ENCODE results near the gene NCL.

NCL gene, protein sequence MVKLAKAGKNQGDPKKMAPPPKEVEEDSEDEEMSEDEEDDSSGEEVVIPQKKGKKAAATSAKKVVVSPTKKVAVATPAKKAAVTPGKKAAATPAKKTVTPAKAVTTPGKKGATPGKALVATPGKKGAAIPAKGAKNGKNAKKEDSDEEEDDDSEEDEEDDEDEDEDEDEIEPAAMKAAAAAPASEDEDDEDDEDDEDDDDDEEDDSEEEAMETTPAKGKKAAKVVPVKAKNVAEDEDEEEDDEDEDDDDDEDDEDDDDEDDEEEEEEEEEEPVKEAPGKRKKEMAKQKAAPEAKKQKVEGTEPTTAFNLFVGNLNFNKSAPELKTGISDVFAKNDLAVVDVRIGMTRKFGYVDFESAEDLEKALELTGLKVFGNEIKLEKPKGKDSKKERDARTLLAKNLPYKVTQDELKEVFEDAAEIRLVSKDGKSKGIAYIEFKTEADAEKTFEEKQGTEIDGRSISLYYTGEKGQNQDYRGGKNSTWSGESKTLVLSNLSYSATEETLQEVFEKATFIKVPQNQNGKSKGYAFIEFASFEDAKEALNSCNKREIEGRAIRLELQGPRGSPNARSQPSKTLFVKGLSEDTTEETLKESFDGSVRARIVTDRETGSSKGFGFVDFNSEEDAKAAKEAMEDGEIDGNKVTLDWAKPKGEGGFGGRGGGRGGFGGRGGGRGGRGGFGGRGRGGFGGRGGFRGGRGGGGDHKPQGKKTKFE

DNA sequence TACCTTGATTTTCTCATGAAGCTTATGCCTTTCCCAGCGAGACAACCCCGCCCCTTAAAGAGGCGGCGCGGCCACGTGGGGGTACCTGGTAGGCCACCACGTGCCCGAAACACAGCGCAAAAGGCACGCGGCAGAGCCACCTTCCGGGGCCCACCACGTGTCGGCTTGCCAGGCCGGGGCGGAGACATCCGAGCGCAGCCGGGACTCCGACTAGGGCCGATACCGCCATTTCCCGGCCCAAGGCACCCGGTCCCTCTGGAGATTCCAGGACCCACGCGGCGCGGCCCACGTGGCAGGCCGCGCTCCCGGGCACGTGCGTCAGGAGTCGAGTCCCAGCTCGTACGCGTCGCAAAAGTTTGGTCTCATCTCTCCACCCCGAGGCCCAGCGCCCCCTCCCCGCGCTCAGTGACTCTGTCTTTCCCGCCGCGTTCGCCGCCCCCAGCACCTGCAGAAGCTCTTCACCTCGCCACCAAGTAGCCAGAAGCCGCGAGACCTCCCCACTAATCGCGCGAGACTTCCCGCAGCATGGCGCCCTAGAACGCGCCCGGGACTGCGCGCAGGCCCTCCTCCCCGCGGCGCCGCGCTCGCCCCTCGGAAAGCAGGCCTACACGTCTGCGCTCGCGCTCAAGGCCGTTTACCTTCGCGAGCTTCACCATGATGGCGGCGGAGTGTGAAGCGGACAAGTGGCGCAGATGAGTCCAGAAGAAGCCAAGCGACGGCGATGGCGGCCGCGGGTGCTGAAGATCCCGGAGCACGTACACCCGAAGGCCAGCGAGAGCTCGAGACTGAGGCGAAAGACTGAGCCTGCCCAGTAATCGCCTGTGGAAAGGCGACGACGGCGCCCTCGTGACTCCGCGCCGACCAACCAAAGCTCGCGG lies at the start of gene NCL:
NCL (minus strand) TSS at position 787 of the 878 bp plus-strand sequence; CDS start at position 656, 131 bp downstream.
- DNase-seq (ENCODE audit: low spot score): no peak

DNA sequence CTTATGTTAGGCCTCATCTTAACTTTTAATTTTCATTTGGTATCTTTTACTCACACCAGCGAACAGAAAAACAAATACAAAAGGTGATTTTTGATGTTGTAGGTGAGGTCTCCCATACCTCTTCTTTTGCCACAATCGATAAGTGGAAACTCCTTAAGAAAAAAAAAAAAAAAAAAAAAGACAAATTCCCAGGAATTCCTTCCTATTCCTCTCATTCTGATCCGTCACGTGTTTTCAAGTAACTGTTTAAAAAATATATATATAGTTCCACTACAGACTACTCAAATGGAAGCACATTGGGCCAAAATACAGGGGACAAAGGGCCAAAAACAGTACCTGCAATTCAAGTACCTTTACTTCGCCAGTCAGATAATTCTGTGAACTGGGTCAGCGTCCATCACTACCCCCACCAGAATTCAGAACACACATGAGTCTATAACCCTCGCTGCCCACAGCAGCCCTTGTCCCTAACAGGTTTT lies 49.5 kb upstream of the NCL start:
- DNase-seq (ENCODE audit: low spot score): no peak

DNA sequence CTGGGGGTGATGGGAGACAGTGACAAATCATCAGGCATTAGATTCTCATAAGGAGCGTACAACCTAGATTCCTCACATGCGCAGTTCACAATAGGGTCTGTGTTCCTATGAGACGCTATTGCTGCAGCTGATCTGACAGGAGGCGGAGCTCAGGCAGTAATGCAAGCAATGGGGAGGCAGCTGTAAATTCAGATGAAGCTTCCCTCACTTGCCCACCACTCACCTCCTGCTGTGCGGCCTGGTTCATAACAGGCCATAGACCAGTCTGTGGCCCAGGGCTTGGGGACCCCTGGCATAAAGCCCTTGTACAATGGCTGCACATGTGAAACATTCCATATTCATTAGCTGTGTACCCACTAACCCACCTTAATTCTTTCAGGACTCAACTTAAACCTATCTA lies 47.9 kb upstream of the NCL start:
- DNase-seq (ENCODE audit: low spot score): no peak

DNA sequence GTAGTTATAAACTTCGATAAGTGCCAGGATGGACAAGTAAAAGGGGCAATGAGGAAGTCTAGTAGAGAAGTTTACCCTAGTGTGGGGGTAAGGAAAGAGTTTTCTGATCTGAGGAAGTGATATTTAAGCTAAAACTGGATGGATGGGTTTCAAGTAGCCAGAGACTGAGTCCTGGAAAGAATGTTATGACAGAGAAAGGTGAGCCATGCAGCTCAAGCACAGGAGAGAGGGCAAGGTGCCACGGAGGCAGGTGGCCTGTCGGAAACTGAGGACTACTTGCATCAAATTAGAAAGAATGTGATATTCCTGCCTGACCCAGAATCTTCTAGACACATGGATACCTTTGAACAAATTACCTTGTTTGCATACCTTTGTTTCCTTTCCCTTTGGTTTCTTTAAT lies 39.5 kb upstream of the NCL start:
- DNase-seq (ENCODE audit: low spot score): no peak

DNA sequence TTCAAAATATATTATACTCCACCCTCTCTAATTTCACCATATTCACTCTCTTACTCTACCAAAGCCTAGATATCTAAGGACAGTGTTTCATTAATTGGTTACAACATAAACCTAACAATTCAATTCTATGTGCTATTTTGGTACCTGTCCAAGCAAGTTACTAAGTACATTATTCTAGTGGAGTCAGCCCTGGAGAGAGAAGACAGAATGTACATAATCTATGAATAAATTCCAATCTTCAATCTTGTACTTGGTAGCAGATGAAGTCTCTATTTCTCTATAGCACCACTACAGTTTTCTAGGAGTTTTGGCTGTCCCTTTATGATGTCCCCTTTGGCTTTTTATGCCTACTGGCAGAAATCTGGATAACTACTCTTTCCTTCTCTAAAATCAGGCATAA lies 38.3 kb upstream of the NCL start:
- no peak for DNase-seq (ENCODE audit: low spot score)

DNA sequence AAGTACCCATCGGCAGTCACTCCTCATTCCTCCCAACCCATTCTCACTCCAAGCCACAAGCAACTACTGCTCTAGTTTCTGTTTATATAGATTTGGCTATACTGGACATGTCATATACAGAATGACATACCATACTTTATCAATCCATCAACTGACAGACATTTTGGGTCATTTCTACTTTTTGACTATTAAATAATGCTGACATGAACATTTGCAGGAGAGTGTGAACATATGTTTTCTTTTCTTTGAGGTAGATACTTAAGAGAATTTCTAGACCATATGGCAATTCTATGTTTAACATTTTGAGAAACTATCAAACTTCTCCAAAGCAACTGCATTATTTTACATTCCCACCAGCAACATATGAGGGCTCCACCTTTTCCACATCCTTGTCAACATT lies 33.4 kb upstream of the NCL start:
- no peak for DNase-seq (ENCODE audit: low spot score)

DNA sequence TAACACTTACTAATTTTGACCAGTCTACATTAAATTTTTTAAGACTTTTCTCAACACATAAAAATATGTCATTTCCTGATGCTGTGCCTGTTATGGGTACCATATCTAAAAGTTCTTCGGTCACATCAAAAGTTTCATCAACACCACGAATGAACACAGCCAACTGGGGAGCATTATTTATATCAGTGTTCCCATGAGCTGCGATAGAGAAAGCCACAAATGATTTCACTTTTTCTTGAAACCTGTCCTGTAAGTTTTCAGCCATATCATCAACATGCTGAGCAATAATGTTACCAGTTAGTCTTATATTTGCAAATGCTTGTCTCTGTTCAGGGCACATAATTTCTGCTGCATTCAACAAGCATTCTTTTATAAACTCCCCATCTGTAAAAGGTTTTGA lies 30.4 kb upstream of the NCL start:
- no peak for DNase-seq (ENCODE audit: low spot score)

DNA sequence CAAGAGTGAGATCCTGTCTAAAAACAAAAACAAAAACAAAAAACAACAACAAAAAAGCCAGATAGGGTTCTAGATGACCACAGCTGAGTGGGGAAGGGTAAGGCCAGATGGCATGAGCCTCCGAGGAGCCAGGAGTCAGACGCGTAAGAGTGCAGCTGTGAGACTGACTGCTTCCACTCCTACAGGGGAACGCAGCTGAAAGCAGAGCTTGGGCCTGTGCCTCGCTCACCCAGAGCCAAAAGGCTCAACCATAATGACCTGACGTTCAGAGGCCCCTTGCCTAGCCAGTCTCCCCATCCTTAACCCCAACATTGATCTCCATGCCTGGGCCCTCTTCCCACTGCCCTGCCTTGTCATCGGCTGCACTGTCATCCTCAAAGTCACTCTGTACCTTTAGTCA lies 26.5 kb upstream of the NCL start:
- DNase-seq (ENCODE audit: low spot score): no peak

DNA sequence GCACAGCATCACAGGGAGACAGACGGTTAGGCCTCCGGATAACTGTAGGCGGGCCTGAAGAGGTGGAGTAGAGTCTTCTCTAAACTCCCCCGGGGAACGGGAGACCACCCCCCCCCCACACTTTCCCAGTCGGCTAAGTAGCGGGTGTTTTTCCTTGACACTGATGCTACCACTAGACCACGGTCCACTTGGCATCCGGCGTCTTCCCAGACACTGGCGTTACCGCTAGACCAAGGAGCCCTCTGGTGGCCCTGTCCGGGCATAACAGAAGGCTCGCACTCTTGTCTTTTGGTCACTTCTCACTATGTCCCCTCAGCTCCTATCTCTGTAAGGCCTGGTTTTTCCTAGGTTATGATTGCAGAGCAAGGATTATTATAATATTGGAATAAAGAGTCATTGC lies 25.7 kb upstream of the NCL start:
- no peak for DNase-seq (ENCODE audit: low spot score)

DNA sequence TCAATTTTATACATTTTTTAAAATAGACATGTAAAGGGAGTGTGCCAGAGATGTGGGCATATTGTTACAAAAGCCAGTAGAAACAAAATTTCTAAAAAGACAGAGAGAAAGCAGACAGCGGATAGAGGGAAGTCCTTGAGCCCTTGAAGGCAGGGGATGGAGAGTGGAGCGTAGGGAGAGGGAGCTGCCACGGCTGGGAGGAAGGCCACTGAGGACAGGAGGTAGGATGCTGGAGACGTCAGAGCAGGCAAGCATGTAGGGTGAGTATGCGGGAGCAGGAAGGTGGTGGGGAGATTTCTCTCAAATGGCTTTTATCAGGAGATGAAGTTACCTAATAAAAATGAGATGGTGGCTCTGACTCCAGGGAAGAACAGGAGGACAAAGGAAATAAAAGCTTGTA lies 24.0 kb upstream of the NCL start:
- DNase-seq (ENCODE audit: low spot score): no peak

DNA sequence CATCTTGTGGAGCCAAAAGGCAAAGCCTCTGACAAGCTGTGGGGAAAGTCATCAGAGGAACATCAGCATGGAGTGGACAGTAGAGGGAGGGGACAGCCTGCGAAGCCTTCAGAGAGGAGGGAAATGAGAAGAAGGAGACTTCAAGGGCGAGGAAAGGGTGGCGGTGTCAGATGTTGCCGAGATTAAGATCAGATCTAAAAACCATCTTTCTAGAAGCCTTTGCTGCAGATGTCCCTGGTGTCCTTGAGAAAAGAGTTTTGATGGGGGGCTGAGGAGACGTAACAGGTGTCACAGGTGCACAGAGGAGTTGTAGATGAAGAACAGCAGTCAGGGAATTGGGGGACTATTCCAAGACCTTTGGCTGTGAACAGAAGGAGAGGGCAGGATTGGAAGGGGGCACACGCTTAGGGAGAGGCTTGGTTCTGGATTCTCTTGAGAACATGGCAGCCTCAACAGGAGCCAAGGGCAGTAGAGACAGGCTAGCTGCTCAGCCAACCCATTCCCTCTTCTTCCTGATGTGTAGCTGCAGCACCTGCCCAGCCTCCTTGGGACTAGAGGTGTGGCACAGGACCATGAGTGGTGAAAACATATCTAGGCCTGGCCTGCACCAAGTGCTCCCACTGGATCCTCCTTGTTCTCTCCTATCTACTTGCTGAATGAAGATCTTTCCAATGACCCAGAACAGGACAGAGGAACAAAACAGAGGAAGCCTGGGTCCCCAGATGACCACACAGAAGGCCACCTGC lies 22.7 kb upstream of the NCL start:
- no peak for DNase-seq (ENCODE audit: low spot score)

DNA sequence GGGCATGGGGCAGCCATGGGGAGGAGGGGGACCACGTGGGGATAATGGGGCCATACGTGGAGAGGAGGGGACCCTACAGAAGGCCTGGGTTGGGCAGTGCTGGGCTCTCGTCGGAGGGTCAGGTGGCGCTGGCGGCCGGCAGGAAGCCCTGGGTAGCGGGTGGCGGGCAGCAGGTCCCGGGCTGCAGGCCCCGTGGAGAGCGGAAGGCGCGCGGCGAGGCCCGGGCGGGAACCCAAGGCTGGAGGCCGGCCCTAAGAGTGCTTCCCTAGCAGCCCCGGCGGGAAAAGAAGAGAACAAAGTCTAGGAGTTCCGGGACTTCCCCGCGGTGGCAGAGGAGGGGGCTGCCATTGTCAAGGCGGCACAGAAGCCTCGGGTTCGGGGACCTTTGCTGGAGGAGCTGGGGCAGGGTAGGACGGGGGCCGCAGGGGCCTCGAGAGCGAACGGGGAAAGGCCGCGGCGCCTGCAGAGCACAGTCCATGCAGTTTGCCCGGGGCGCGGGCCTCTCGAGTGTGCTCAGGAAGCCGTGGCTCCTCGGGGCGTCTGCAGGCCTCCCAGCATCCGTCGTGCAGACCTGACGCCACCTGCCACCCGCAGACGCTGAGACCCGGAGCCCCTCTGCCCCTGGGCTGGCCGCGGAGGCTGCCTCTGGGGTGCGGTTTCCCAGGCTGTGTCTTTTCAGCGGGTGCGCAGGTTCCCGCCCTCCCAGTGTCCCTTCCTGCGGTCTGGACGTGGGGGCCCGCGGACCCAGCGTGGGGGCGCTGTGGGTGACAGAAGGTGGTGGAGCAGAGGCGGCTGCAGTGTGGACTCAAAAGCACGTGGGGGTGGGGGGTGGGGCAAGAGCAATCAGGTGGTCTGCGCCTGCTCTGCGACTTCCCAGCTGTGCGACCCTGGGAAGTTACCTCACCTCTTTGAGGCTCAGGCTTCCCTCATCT lies 19.4 kb upstream of the NCL start:
- peak; percentile 19 for DNase-seq (ENCODE audit: low spot score)

DNA sequence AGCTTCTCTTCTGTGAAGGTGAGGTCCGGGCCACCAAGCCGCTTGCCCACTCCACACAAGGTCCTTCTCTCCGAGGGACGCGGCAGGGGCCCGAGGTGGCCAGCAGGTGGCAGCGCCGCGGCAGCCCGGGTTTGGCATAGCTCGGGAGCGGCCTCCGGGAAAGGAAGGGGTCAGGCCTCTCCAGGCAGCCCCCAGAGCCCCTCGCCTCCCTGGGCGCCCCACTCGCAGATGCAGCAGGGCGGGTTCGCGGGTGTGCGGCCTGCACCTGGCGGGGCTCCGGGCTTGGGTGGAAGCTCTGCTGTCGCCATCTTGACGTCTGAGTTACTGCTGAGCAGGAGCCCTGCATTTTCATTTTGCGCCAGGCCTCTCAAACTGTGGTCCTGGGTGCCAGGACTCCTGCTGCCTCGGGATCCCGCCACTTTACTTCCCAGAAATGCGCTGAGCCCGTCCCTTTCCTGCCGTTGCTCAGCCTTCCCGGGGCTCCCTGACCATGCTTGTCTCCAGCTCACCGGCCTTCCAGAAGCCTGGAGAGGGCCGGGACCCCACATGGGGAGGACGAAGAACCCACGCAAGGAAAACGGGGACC lies 18.6 kb upstream of the NCL start:
- DNase-seq (ENCODE audit: low spot score): peak; percentile 64

DNA sequence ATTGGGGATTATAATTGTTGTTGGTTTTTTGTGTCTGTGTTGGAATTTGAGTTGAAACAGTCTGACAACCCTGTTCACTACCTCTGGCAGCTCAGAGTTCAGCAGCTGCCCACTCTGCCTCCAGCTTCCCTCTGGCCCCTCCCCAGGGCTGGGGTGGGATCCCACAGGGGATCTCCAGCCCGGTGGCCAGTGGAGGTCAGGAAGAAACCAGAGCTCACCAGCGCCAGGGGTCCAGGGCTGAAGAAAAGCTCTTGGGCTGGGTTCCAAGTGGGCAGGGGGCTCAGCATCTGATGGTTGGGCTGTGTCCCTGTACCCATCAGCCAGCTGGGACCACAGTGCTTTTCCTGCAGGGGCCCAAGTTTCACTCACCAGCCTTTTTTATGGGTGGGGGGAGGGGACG lies 16.5 kb upstream of the NCL start:
- no peak for DNase-seq (ENCODE audit: low spot score)

DNA sequence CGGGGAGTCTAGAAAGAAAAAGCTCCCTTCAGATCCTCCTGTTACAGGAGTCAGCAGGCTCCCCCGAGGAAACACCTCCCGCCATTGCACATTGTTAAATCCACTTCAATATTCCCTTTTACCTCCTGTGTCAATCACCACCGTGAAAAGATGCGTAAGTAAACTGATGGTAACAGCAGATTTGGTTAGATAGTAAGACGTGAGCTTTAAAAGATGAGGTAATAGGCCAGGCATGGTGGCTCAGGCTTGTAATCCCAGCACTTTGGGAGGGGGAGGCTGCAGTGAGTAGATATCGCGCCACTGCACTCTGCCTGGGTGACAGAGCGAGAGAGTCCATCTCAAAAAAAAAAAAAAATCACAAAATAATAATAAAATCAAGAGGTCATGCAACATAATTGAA lies 15.2 kb upstream of the NCL start:
- no peak for DNase-seq (ENCODE audit: low spot score)

DNA sequence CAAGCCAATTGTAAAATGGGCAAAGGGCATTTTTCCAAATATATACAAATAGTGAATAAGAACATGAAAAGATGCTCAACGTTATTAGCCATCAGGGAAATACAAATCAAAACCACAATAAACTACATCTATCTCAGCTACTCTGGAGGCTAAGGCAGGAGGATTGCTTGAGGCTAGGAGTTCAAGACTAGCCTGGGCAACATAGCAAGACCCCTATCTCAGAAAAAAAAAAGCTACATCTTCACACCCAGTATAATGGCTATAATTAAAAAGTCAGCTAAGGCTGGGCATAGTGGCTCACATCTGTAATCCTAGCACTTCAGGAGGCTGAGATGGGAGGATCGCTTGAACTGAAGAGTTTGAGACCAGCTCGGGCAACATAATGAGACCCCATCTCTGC lies 12.6 kb upstream of the NCL start:
- DNase-seq (ENCODE audit: low spot score): no peak

DNA sequence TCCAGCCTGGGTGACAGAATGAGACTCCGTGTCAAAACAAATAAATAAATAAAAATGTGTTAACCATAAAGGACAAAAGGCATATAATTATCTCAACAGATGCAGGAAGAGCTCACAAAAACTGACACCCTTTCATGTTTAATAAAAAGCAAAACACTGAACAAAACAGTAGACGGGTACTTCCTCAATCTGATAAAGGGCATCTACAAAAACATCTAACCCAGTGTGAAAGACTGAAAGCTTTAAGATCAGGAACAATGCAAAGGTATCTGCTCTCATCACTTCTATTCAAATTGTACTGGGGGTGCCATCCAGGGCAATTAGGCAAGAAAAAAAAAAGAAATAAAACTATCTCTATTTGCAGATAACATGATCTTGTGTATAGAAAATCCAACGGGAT lies 11.7 kb upstream of the NCL start:
- no peak for DNase-seq (ENCODE audit: low spot score)

DNA sequence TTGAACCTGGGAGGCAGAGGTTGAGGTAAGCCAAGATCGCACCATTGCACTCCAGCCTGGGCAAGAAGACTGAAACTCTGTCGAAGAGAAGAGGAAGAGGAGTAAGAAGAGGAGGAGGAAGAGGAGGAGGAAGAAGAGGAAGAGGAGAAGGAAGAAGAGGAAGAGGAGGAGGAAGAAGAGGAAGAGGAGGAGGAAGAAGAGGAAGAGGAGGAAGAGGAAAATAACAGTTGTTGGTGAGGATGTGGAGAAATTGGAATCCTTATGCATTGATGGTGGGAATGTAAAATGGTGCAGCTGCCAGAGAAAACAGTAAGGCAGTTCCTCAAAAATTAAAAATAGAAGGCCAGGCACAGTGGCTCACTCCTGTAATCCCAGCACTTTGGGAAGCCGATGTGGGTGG lies 8.5 kb upstream of the NCL start:
- no peak for DNase-seq (ENCODE audit: low spot score)

DNA sequence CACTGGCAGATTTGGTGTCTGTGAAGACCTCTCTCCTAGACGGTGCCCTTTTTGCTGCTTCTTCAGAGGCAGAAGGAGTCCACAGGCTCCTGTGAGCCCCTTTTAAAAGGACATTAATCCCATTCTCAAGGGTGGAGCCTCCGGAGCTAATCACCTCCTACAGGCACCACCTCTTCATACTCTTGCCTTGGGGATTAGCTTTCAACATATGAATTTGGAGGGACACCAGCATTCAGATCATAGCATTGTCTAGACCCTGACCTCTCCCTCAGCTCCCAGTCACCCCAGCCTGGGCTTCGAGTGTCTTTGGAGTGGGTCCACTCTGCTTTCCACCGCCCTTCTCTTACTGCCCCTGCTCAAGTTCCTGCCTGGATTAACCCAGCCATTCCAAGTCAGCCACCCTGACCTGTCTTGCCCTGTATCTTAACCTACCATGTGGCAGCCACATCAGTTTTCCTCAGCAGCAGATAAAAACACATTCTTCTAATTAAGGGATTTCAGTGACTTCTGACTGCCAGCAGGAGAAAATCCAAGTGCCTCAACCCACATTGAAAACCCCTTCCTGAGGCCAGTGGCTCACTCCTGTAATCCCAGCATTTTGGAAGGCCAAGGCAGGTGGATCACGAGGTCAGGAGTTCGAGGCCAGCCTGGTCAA lies 6.1 kb upstream of the NCL start:
- DNase-seq (ENCODE audit: low spot score): no peak

DNA sequence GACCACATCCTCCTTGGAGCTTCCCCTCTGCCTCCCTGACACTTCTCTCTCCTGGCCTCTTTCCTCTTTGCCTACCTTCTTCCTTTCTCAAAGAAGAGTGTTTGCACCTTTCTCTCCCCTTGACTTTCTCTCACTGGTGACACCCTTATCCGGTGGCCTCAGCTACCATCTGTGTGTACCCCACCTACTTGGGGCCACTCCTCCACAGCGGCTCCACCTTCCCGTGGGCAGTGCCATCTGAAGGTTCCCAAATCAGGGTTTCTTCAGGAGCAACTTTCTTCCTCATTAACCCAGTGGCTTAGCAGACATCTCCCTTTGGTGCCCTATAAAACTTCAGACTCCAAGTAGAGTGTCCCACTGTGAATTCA lies 5.3 kb upstream of the NCL start:
- DNase-seq (ENCODE audit: low spot score): no peak

All from kidney capillary endothelial cell (primary cell).